ENCODE results near the gene AMACR. TPM values are rescaled to one million over a fixed set of nuclear protein-coding genes. Genes with fewer than 3 reads are reported as not detected.
A peak's percentile ranks its signal among the peaks of the same experiment; 100 is the strongest.

Gene AMACR
- total and polyA plus RNA-seq, 2 donors from 2014 or later, result 155 to 291 TPM

GRCh38 chr5:34030048-34030447, 22.2 kb upstream of the AMACR start:
- Histone ChIP-seq H3K4me1 (ENCODE audit: control insufficient read depth in 2 of 3, insufficient read depth in 2 of 3, low read depth in 1 of 3, low read length in 3 of 3) (peaks cover 0 to 9% (median 2%) of the 10 kb centered on the region in 3 donors), H3K9ac (ENCODE audit: low read length in 3 of 3) (no peak overlapping the region), H3K27me3 (ENCODE audit: control insufficient read depth, insufficient read depth, low read length) (no peaks in the 10 kb centered on the region), H3K9me3 (ENCODE audit: control insufficient read depth in 2 of 3, insufficient read depth in 1 of 3, low read length in 3 of 3) (no peaks in the 10 kb centered on the region), H3K4me3 (ENCODE audit: low read length in 3 of 3) (no peak overlapping the region), H3K27ac (ENCODE audit: low read depth in 2 of 2, low read length in 2 of 2) (peak overlapping the region; percentile 32 to 37), H3K36me3 (ENCODE audit: control insufficient read depth in 2 of 3, insufficient read depth in 3 of 3, low read length in 3 of 3) (peaks cover 0 to 3% (median under 1%) of the 10 kb centered on the region in 3 donors)
- intact Hi-C loops (cut with DNase I), result no loop called here
- TF ChIP-seq, protein P1, sequence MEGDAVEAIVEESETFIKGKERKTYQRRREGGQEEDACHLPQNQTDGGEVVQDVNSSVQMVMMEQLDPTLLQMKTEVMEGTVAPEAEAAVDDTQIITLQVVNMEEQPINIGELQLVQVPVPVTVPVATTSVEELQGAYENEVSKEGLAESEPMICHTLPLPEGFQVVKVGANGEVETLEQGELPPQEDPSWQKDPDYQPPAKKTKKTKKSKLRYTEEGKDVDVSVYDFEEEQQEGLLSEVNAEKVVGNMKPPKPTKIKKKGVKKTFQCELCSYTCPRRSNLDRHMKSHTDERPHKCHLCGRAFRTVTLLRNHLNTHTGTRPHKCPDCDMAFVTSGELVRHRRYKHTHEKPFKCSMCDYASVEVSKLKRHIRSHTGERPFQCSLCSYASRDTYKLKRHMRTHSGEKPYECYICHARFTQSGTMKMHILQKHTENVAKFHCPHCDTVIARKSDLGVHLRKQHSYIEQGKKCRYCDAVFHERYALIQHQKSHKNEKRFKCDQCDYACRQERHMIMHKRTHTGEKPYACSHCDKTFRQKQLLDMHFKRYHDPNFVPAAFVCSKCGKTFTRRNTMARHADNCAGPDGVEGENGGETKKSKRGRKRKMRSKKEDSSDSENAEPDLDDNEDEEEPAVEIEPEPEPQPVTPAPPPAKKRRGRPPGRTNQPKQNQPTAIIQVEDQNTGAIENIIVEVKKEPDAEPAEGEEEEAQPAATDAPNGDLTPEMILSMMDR (IDR thresholded peaks at IDR 0.05; ENCODE audit: borderline replicate concordance, extremely low read depth, insufficient read depth), result no peak
- FAIRE-seq (no peak), DNase-seq (peak in 1 of 5 donors; percentile 40)

- Histone ChIP-seq H3K27ac (ENCODE audit: low read depth in 2 of 2, low read length in 2 of 2) (no peak overlapping the region), H3K36me3 (ENCODE audit: control insufficient read depth in 2 of 3, insufficient read depth in 3 of 3, low read length in 3 of 3) (peaks cover 0 to 5% (median 0%) of the 10 kb centered on the region in 3 donors), H3K27me3 (ENCODE audit: control insufficient read depth, insufficient read depth, low read length) (no peaks in the 10 kb centered on the region), H3K4me1 (ENCODE audit: control insufficient read depth in 2 of 3, insufficient read depth in 2 of 3, low read depth in 1 of 3, low read length in 3 of 3) (peaks cover 0 to 7% (median 2%) of the 10 kb centered on the region in 3 donors), H3K9ac (ENCODE audit: low read length in 3 of 3) (no peak overlapping the region), H3K9me3 (ENCODE audit: control insufficient read depth in 2 of 3, insufficient read depth in 1 of 3, low read length in 3 of 3) (no peaks in the 10 kb centered on the region), H3K4me3 (ENCODE audit: low read length in 3 of 3) (no peak overlapping the region)
- TF ChIP-seq, protein P1 (IDR thresholded peaks at IDR 0.05; ENCODE audit: borderline replicate concordance, extremely low read depth, insufficient read depth), result no peak
- FAIRE-seq (no peak), DNase-seq (no peak)
- intact Hi-C loops (cut with DNase I), result no loop called here
Observed at GRCh38 chr5:34028349-34028748, 20.5 kb upstream of the AMACR start.

GRCh38 chr5:34026089-34026761, 18.4 kb upstream of the AMACR start:
- FAIRE-seq (no peak), DNase-seq (no peak)
- no peaks in the 10 kb centered on the region for H3K27me3 ChIP-seq (ENCODE audit: control insufficient read depth, insufficient read depth, low read length)
- H3K27ac ChIP-seq (ENCODE audit: low read depth in 2 of 2, low read length in 2 of 2), result no peak overlapping the region
- TF ChIP-seq, protein P1 (IDR thresholded peaks at IDR 0.05; ENCODE audit: borderline replicate concordance, extremely low read depth, insufficient read depth), result no peak
- no peak overlapping the region for H3K4me3 ChIP-seq (ENCODE audit: low read length in 3 of 3)
- H3K9ac ChIP-seq (ENCODE audit: low read length in 3 of 3), result no peak overlapping the region
- peaks cover 0 to 5% (median 0%) of the 10 kb centered on the region in 3 donors for H3K36me3 ChIP-seq (ENCODE audit: control insufficient read depth in 2 of 3, insufficient read depth in 3 of 3, low read length in 3 of 3)
- intact Hi-C loops (cut with DNase I), result no loop called here
- H3K9me3 ChIP-seq (ENCODE audit: control insufficient read depth in 2 of 3, insufficient read depth in 1 of 3, low read length in 3 of 3), result no peaks in the 10 kb centered on the region
- peaks cover 0 to 5% (median 2%) of the 10 kb centered on the region in 3 donors for H3K4me1 ChIP-seq (ENCODE audit: control insufficient read depth in 2 of 3, insufficient read depth in 2 of 3, low read depth in 1 of 3, low read length in 3 of 3)
